GM21423 (cell line): ENCODE measurements around the gene MYOD1.

Experiments
- ATAC-seq: cut with Tn5 transposase; IDR thresholded peaks from one replicate; pipeline ENCODE4 v1.9.1; 2021; ENCODE audit warnings: mild to moderate bottlenecking, moderate library complexity; ENCODE audit not compliant: unreplicated experiment

Gene MYOD1

DNA sequence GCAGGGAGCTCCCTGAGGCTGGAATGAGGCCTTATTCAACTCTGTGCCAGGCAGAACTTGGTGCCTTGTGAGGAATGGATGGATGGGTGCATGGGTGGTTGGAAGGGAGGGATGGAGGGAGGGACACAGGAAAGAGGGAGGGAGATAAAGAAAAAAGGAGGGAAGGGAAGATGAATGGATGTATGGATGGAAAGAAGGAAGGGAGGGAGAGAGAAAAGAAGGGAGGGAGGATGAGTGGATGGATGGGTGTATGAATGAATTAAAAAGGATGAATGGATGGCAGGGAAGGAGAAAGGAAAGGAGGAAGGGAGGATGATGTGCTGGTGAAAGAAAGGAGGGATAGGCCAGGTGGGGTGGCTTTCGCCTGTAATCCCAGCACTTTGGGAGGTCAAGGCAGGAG is 49.8 kb downstream of the MYOD1 start:
- ATAC-seq, result no peak

- no peak for ATAC-seq
These were observed 50.8 kb downstream of the MYOD1 start for GRCh38 chr11:17770048-17770652.

DNA sequence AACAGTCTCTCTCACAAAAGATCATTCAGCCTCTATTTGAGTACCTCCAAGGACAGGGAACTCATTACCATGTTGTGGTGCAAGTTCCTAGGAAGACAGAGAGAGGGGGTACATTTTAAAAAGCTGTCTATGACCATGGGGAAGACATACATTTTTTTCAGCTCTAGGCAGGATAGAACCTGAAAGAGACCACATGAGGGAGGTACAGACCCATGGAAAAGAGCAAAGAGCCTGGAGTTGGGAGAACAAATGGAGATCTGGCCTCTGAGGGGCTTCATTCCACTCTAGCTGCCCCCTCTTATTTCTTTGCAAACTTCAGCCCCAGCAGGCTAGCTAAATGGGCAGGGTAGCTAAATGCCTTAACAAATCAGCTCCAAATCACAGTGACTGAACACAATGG is 51.5 kb downstream of the MYOD1 start:
- no peak for ATAC-seq

- no peak for ATAC-seq
These were observed 52.0 kb downstream of the MYOD1 start for GRCh38 chr11:17771415-17771814.
